ENCODE data around the gene FIBCD1. TPM values are rescaled to one million over a fixed set of nuclear protein-coding genes. Genes with fewer than 3 reads are reported as not detected.

Gene FIBCD1, protein sequence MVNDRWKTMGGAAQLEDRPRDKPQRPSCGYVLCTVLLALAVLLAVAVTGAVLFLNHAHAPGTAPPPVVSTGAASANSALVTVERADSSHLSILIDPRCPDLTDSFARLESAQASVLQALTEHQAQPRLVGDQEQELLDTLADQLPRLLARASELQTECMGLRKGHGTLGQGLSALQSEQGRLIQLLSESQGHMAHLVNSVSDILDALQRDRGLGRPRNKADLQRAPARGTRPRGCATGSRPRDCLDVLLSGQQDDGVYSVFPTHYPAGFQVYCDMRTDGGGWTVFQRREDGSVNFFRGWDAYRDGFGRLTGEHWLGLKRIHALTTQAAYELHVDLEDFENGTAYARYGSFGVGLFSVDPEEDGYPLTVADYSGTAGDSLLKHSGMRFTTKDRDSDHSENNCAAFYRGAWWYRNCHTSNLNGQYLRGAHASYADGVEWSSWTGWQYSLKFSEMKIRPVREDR
- under 0.01 and 0.14 TPM in 2 replicates for total RNA-seq

DNA sequence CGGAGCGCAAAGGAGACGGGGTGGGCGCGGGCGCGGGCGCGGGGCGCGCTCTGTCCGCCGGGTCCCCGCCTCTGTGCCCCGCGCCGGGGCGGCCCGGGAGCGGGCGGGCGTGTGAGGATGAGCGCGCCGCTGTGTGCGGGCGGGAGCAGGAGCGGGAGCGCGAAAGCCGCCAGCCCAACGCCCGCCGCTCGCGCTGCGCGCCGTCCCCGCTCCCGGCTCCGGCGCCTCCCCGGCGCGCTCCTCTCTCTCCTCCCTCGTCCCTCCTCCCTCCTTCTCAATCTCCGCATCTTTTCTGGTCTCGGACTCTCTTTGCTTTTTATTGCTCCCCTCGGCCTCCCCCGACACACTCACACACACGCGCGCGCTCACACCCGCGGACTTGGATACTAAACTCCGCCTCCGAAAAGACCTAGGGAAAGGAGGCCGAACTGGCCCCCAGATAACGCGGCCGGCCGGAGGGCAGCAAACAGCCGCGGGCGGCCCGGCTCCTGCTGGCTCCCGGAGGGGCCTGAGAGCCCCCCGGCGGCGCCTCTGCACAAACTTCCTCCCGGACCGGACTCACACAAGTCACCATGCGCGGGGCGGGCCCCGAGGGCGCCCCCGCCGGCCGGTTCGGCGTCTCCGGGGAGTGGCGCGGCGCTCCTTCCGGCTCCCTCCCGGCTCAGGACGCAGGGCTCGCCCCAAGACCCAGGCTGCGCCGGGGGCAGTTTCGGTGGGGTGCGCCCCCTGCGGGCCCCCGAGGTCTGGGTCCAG lies at the start of gene FIBCD1:
TSS of gene FIBCD1 (minus strand) at position 596 of the 753 bp plus-strand sequence. CDS start 640 bp downstream, outside the sequence.

DNA sequence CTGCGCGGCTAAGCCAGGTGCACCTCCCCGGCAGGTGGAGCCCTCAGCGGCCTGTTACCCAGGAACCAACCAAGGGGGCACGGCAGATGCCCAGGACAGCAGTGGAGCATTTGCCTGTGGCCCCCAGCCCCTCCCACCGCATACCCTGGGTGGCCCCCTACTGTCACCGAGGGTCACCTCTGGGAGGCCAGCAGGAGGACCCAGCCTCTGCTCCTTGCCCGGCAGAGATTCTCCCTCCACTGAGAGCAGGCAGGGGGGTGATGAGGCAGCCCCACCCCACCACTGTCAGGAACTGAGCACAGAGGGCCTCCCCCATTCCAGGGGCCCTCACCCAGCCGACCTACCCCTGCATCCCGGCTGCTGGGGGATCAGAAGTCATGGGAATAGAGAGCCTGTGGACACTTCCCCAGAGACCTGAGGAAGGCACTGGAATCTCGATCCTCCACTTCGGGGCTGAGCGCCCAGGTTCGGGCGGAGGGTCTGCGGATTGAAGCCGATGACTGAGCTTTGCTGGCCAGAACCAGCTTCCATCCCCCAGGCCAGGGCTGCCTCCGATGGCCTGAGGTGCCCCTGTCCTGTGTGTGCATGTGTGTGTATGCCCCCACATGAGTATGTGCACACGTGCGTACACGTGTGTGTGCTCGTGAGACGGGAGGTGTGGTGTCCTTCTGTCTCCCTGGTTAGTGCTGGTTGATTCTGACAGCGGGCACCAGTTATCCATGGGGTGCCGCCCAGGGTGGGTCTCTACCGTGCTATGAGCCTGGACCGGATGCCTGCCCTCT lies 42.6 kb downstream of the FIBCD1 start, which contains the start of gene QRFP:
TSS of gene QRFP (minus strand) at position 580 of the 782 bp plus-strand sequence. CDS start 2,974 bp downstream, outside the sequence.

Other genes starting within 250 kb of the FIBCD1 start
- 35.3 and 37.3 TPM in 2 replicates for gene EXOSC2, start 245.5 kb downstream of the FIBCD1 start, total RNA-seq
- gene ABL1, start 104.0 kb downstream of the FIBCD1 start, total RNA-seq: 23.2 and 60.7 TPM in 2 replicates
- not detected in 2 replicates for gene QRFP, start 42.4 kb downstream of the FIBCD1 start, total RNA-seq
- gene LAMC3, start 69.9 kb upstream of the FIBCD1 start, total RNA-seq: not detected in 2 replicates
- 0.36 and 12.3 TPM in 2 replicates for gene AIF1L, start 157.3 kb upstream of the FIBCD1 start, total RNA-seq
- 13.7 and 22.4 TPM in 2 replicates for gene NUP214, start 186.3 kb upstream of the FIBCD1 start, total RNA-seq